Posterior vena cava (tissue), 2 donors: ENCODE results near the gene DHDDS. TPM values are rescaled to one million over a fixed set of nuclear protein-coding genes. Genes with fewer than 3 reads are reported as not detected.
"Not testable (repeated sequence)": the region's sequence is repeated elsewhere in the genome, so short reads cannot be mapped to it uniquely, and the experiment has no call there.

Experiments used
- DNase-seq: peaks from one replicate; pipeline ENCODE4 v3.0.0-alpha.2; 2020; ENCODE audit warnings: low spot score
- intact Hi-C, 2 donors: fragments of 100-400 bp; cut with DNase I; formaldehyde crosslinking; loops; one replicate each; pipeline versions ENCODE4 v1.14.1 to v1.14.2; 2022 to 2023
- long read RNA-seq, 2 donors: library from polyadenylated mRNA; unstranded; transcript quantifications; one replicate each; pipeline ENCODE4 v2.0.0, GENCODE V29; 2020 to 2021
- total RNA-seq, 2 donors: library from RNA; stranded (reverse); fragmentation: NEBNext Ultra II Directional; extraction: Animal tissue kit (Norgen Biotek cat#: 25700); gene quantifications; one replicate each; pipeline ENCODE4 v1.2.1, GENCODE V29; 2021
- donor health status: DM: yes; HTN: yes; CAD: no.
- donor health status: DM: yes; HTN: yes; CAD: no.

Gene DHDDS
- total RNA-seq = 10 to 100 TPM; 43.3 to 45.2 TPM
- long read RNA-seq, donor 1, partial matches to known transcripts = 1 of 11 reads
- long read RNA-seq, donor 1, other reads (novel, unspliced or antisense) = 9 of 11 reads
- long read RNA-seq, donor 2, transcript DHDDS-201 (9 exons, 1,403 nt) = major isoform, 6 of 30 reads
- long read RNA-seq, donor 2, partial matches to known transcripts = 15 of 30 reads
- long read RNA-seq, donor 2, other reads (novel, unspliced or antisense) = 4 of 30 reads

GRCh38 chr1:26431979-26432695 lies at the start of gene DHDDS:
Gene DHDDS (plus strand): TSS chr1:26432321. CDS start chr1:26432946, 625 bp downstream.
- DNase-seq = peak; percentile 100
- intact Hi-C loops = no loop called here

GRCh38 chr1:26384076-26384475 lies 48.0 kb upstream of the DHDDS start:
- no peak for DNase-seq

GRCh38 chr1:26385063-26385462 lies 47.1 kb upstream of the DHDDS start:
- intact Hi-C loops, DNase-seq: not testable (repeated sequence)

More at GRCh38 chr1:26384076-26384475, 48.0 kb upstream of the DHDDS start:
- intact Hi-C loops = no loop called here

- DNase-seq = no peak
- intact Hi-C loops = no loop called here
These were observed 44.7 kb upstream of the DHDDS start for GRCh38 chr1:26387447-26387846.

GRCh38 chr1:26388791-26389445 lies 43.2 kb upstream of the DHDDS start:
- DNase-seq = no peak
- intact Hi-C loops = no loop called here

- intact Hi-C loops = no loop called here
- no peak for DNase-seq
These were observed 42.4 kb upstream of the DHDDS start for GRCh38 chr1:26389604-26390247.

- DNase-seq = no peak
- intact Hi-C loops = no loop called here
These were observed 40.7 kb upstream of the DHDDS start for GRCh38 chr1:26391450-26391849.

- intact Hi-C loops = no loop called here
- no peak for DNase-seq
These were observed 36.4 kb upstream of the DHDDS start for GRCh38 chr1:26395754-26396153.

GRCh38 chr1:26399034-26399433 lies 33.1 kb upstream of the DHDDS start:
- intact Hi-C loops = no loop called here
- no peak for DNase-seq

- DNase-seq = no peak
- intact Hi-C loops = no loop called here
These were observed 30.2 kb upstream of the DHDDS start for GRCh38 chr1:26401891-26402290.

- no peak for DNase-seq
- intact Hi-C loops = no loop called here
These were observed 28.5 kb upstream of the DHDDS start for GRCh38 chr1:26403656-26404055.

GRCh38 chr1:26404641-26405040 lies 27.5 kb upstream of the DHDDS start:
- intact Hi-C loops = no loop called here
- DNase-seq = no peak

GRCh38 chr1:26405281-26405915 lies 26.7 kb upstream of the DHDDS start:
- no peak for DNase-seq

GRCh38 chr1:26408604-26409003 lies 23.5 kb upstream of the DHDDS start:
- DNase-seq = peak; percentile 92
- intact Hi-C loops = no loop called here

More at GRCh38 chr1:26405281-26405915, 26.7 kb upstream of the DHDDS start:
- intact Hi-C loops = no loop called here

GRCh38 chr1:26409191-26409807 lies 22.8 kb upstream of the DHDDS start:
- intact Hi-C loops = no loop called here
- no peak for DNase-seq

- intact Hi-C loops = loop anchor here in 1 of 2 donors (5.0 kb wide), 1 partner anchor 866 kb away; no protein-coding TSS in a partner anchor
- DNase-seq = no peak
These were observed 21.2 kb upstream of the DHDDS start, which contains the start of gene LIN28A for GRCh38 chr1:26410706-26411623. Gene LIN28A (plus strand): TSS chr1:26410817. CDS start chr1:26410892, 75 bp downstream.

GRCh38 chr1:26411624-26412074 lies 20.5 kb upstream of the DHDDS start:
- peak; percentile 50 for DNase-seq
- intact Hi-C loops = loop anchor here in 1 of 2 donors (5.0 kb wide), 1 partner anchor 866 kb away; no protein-coding TSS in a partner anchor
